K562 (cell line): Measurements from ENCODE around the gene DOCK4. TPM values are rescaled to one million over a fixed set of nuclear protein-coding genes. Genes with fewer than 3 reads are reported as not detected.

ENCODE experiments used
- ATAC-seq: fragments of 200-7000 bp; cut with Tn5 transposase; 3 replicates; pipeline ENCODE4 v1.9.1; 2020; ENCODE audit warnings: moderate library complexity
- BruUV-seq: library from RNA; stranded (reverse); fragments of 400-500 nt; replicated peaks from 2 replicates; lab custom pipeline; 2021; lab: Mats Ljungman, UMichigan
- CTCF ChIA-PET: fragments of 300-600 bp; formaldehyde crosslinking; extraction: SDS; loops from one replicate; lab custom pipeline; 2021; ENCODE audit warnings: low intra/inter-chr PET ratio; lab: Yijun Ruan, JAX
- POLR2A ChIA-PET: fragments of 300-600, 350-650 bp; sonication (Branson Sonifier 250); formaldehyde crosslinking; extraction: SDS; loops from one replicate; lab custom pipeline; 2021; ENCODE audit warnings: antibody characterized with exemption, inconsistent platforms; lab: Yijun Ruan, JAX
- DNase-seq, 4 experiments: peaks; one replicate each; pipeline versions ENCODE4 v3.0.0 to v3.0.0-alpha.2; 2011 to 2018; ENCODE audit warnings: low spot score in 3 of 4, mixed read lengths in 3 of 4; ENCODE audit errors: extremely low read depth in 1 of 4
- FAIRE-seq: peaks from 2 replicates; lab custom pipeline; 2011; peaks lifted over from hg19 to GRCh38; lab: Jason Lieb, UNC
- H2AFZ ChIP-seq: 2 replicates; pipeline ENCODE4 v1.6.0; 2011; ENCODE audit warnings: low read depth, low read length, control low read depth, inconsistent platforms
- H3K27ac ChIP-seq: fragments of 200-600 bp; 3 replicates; pipeline ENCODE4 v1.8.0; 2011; ENCODE audit warnings: low read depth, mild to moderate bottlenecking, control low read depth, inconsistent platforms, low read length, moderate library complexity, mixed read lengths; ENCODE audit errors: extremely low read depth
- H3K27me3 ChIP-seq, 2 experiments: fragments of 300-600 bp in 1 of 2; 2 replicates in 1 of 2; 3 replicates in 1 of 2; pipeline versions ENCODE4 v1.6.0 to v1.8.0; 2011; ENCODE audit warnings: inconsistent platforms in 2 of 2, low read length in 2 of 2, mild to moderate bottlenecking in 1 of 2, mixed read lengths in 1 of 2, moderate library complexity in 1 of 2; ENCODE audit not compliant: control insufficient read depth in 2 of 2, insufficient read depth in 2 of 2
- H3K36me3 ChIP-seq: fragments of 300-600 bp; 3 replicates; pipeline ENCODE4 v1.8.0; 2011; ENCODE audit warnings: mild to moderate bottlenecking, low read length, inconsistent platforms; ENCODE audit not compliant: control insufficient read depth, insufficient read depth
- H3K4me1 ChIP-seq, 2 experiments: fragments of 200-600 bp in 1 of 2; replicated peaks in 1 of 2; 2 replicates in 1 of 2; 3 replicates in 1 of 2; pipeline versions ENCODE4 v1.5.1 to v1.8.0; 2011; ENCODE audit warnings: inconsistent platforms in 2 of 2, low read length in 2 of 2, mild to moderate bottlenecking in 1 of 2, mixed read lengths in 1 of 2, moderate library complexity in 1 of 2; ENCODE audit not compliant: control insufficient read depth in 2 of 2, insufficient read depth in 2 of 2
- H3K4me2 ChIP-seq: 2 replicates; pipeline ENCODE4 v1.6.1; 2011; ENCODE audit warnings: low read length, control low read depth, inconsistent platforms, mixed read lengths; ENCODE audit not compliant: insufficient read depth
- H3K4me3 ChIP-seq: fragments of 200-600 bp; sonication (generic), shearing (Covaris generic); 2 replicates; pipeline ENCODE4 v1.5.1; 2016; ENCODE audit warnings: control low read depth, inconsistent platforms
- H3K79me2 ChIP-seq: fragments of 200-600 bp; 3 replicates; pipeline ENCODE4 v1.8.0; 2011; ENCODE audit warnings: low read length, inconsistent platforms; ENCODE audit not compliant: control insufficient read depth, insufficient read depth
- H3K9ac ChIP-seq, 2 experiments: 2 replicates each; pipeline versions ENCODE4 v1.6.0 to v1.6.1; 2011; ENCODE audit warnings: low read depth in 2 of 2, low read length in 2 of 2, control low read depth in 1 of 2, inconsistent platforms in 1 of 2, mild to moderate bottlenecking in 1 of 2, mixed read lengths in 1 of 2; ENCODE audit not compliant: insufficient read depth in 1 of 2
- H3K9me1 ChIP-seq: one replicate; pipeline ENCODE4 v1.6.0; 2011; ENCODE audit warnings: inconsistent platforms, mild to moderate bottlenecking, low read length, moderate library complexity; ENCODE audit not compliant: control insufficient read depth, insufficient read depth
- H3K9me3 ChIP-seq: replicated peaks from 2 replicates; pipeline ENCODE4 v1.5.1; 2011; ENCODE audit warnings: low read depth, low read length, inconsistent platforms; ENCODE audit not compliant: control insufficient read depth, insufficient read depth
- H4K20me1 ChIP-seq: replicated peaks from 2 replicates; pipeline ENCODE4 v1.6.1; 2011; ENCODE audit warnings: low read length, inconsistent platforms, mixed read lengths; ENCODE audit not compliant: control insufficient read depth, insufficient read depth
- JUND ChIP-seq, 2 experiments: IDR thresholded peaks; 2 replicates in 1 of 2; 3 replicates in 1 of 2; pipeline ENCODE4 v1.6.1; 2011; ENCODE audit warnings: borderline replicate concordance in 2 of 2, low read depth in 2 of 2, low read length in 2 of 2, improper control_type of control experiment in 1 of 2, missing biosample characterization in 1 of 2, missing genetic modification characterization in 1 of 2, missing genetic modification reagents in 1 of 2
- WGBS: fragments of 100-300 bp; shearing (Covaris generic); methylation state at CpG from one replicate; pipeline ENCODE4 v1.1.6; 2016; ENCODE audit warnings: low coverage, mixed read lengths; ENCODE audit not compliant: insufficient coverage; ENCODE audit errors: missing lambda C conversion rate; 5-methylcytosine and 5-hydroxymethylcytosine counted together
- in situ Hi-C: fragments of 300-500 bp; cut with MboI; formaldehyde crosslinking; loops from 4 replicates; pipeline ENCODE4 v1.15.0; 2018; ENCODE audit warnings: inconsistent platforms, mixed read lengths
- intact Hi-C: fragments of 100-400 bp; cut with micrococcal nuclease; formaldehyde crosslinking; loops from 2 replicates; pipeline ENCODE4 v1.14.2; 2022
- polyA plus RNA-seq, 8 experiments: library from polyadenylated mRNA; depleted of rRNA in 4 of 8; stranded (reverse) in 5 of 8; unstranded in 3 of 8; fragments of >200 nt; fragmentation: Nextera tagmentation in 2 of 8; fragmentation: Illumina TruSeq in 1 of 8; extraction: Ambion mirVana in 2 of 8; extraction: Trizol in 1 of 8; gene quantifications; 2 replicates each; pipeline versions ENCODE4 v1.2.1 to v1.2.3, GENCODE V29; 2011 to 2014; ENCODE audit warnings: inconsistent platforms in 1 of 8, missing spikeins in 1 of 8
- total RNA-seq, 7 experiments: library from RNA; depleted of rRNA in 6 of 7; stranded (reverse); fragments of >200 nt in 6 of 7; fragmentation: Illumina TruSeq in 2 of 7; extraction: Trizol in 2 of 7; gene quantifications; 2 replicates each; pipeline versions ENCODE4 v1.2.1 to v1.2.3, GENCODE V29; 2011 to 2021; ENCODE audit warnings: low replicate concordance in 1 of 7
- TF ChIP-seq, protein P1 (sequence below), 2 experiments: fragments of 450-650 bp in 1 of 2; sonication (generic) in 1 of 2; formaldehyde crosslinking in 1 of 2; IDR thresholded peaks in 1 of 2; conservative IDR thresholded peaks in 1 of 2; 2 replicates each; pipeline versions ENCODE4 v1.6.1 to v1.8.1; 2016 to 2023; ENCODE audit warnings: mild to moderate bottlenecking in 2 of 2, moderate library complexity in 2 of 2, inconsistent platforms in 1 of 2, missing genetic modification reagents in 1 of 2
- TF ChIP-seq, protein P2 (sequence below): sonication (generic); formaldehyde crosslinking; IDR thresholded peaks from 2 replicates; pipeline ENCODE4 v1.8.0; 2023; ENCODE audit warnings: mild to moderate bottlenecking, missing genetic modification reagents

The DOCK4 gene
- total and polyA plus RNA-seq, 9 of the 15 experiments (the other 6 are each of a cell fraction or from before 2014, with no cell fraction given), result 0.42 to 5.7 (median 2.3) TPM

DNA sequence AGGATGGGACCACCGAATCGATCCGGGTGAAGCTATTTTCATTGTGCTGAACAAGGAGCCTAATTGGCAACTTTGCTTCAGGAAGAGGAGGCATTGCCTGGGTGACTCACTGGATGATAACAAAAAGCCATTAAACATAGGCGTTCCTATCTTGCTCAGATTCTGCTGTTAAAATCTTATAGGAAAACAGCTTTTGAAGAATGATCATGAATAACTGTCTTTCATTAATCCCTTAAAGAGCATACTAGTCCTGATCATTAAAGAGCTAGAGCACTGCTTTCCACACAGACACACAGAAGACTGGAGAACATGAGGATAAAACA, 469.7 kb downstream of the DOCK4 start:
- FAIRE-seq (no peak), DNase-seq (no peak), ATAC-seq (no peak)
- Histone ChIP-seq H3K4me1 (no peaks in the 10 kb centered on the region), H3K27ac (no peak overlapping the region), H3K79me2 (no peaks in the 10 kb centered on the region), H3K9ac (no peak overlapping the region), H4K20me1 (no peaks in the 10 kb centered on the region), H3K4me3 (no peak overlapping the region), H2AFZ (no peak overlapping the region), H3K9me3 (no peaks in the 10 kb centered on the region), H3K27me3 (peaks cover 5 to 11% of the 10 kb centered on the region in 2 experiments; a peak in 3 of 5 replicates), H3K4me2 (no peak overlapping the region), H3K36me3 (no peaks in the 10 kb centered on the region), H3K9me1 (no peaks in the 10 kb centered on the region)
- ChIA-PET CTCF (interaction anchor here (1.4 to 2.1 kb wide), 4 partner anchors 15 to 407 kb away, joined by 4 to 22 read pairs (median 8); no protein-coding TSS in a partner anchor), POLR2A (interaction anchor here (0.8 kb wide), 1 partner anchor 10 kb away, joined by 4 read pairs; no protein-coding TSS in a partner anchor)
- in situ Hi-C loops, result loop anchor here (10.0 kb wide), 2 partner anchors 402 to 642 kb away; partner anchors contain the start of gene LRRN3
- intact Hi-C loops, result loop anchor here (10.0 kb wide), 2 partner anchors 582 to 1142 kb away; no protein-coding TSS in a partner anchor
- peak; percentile 10; the same call in 1 of the 2 replicates for TF ChIP-seq JUND (IDR thresholded peaks at IDR 0.05; ENCODE audit: borderline replicate concordance, low read depth, low read length)
- TF ChIP-seq JUND (tag; IDR thresholded peaks at IDR 0.05; ENCODE audit: borderline replicate concordance, low read depth, low read length), result no peak; the same call in 2 of the 3 replicates
- TF ChIP-seq, protein P1, sequence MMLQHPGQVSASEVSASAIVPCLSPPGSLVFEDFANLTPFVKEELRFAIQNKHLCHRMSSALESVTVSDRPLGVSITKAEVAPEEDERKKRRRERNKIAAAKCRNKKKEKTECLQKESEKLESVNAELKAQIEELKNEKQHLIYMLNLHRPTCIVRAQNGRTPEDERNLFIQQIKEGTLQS (IDR thresholded peaks at IDR 0.05), result peak; percentile 13; the same call in 1 of the 2 replicates
- TF ChIP-seq, protein P1 (CRISPR knock-in tag; conservative IDR thresholded peaks at IDR 0.05), result no peak
- TF ChIP-seq, protein P2, sequence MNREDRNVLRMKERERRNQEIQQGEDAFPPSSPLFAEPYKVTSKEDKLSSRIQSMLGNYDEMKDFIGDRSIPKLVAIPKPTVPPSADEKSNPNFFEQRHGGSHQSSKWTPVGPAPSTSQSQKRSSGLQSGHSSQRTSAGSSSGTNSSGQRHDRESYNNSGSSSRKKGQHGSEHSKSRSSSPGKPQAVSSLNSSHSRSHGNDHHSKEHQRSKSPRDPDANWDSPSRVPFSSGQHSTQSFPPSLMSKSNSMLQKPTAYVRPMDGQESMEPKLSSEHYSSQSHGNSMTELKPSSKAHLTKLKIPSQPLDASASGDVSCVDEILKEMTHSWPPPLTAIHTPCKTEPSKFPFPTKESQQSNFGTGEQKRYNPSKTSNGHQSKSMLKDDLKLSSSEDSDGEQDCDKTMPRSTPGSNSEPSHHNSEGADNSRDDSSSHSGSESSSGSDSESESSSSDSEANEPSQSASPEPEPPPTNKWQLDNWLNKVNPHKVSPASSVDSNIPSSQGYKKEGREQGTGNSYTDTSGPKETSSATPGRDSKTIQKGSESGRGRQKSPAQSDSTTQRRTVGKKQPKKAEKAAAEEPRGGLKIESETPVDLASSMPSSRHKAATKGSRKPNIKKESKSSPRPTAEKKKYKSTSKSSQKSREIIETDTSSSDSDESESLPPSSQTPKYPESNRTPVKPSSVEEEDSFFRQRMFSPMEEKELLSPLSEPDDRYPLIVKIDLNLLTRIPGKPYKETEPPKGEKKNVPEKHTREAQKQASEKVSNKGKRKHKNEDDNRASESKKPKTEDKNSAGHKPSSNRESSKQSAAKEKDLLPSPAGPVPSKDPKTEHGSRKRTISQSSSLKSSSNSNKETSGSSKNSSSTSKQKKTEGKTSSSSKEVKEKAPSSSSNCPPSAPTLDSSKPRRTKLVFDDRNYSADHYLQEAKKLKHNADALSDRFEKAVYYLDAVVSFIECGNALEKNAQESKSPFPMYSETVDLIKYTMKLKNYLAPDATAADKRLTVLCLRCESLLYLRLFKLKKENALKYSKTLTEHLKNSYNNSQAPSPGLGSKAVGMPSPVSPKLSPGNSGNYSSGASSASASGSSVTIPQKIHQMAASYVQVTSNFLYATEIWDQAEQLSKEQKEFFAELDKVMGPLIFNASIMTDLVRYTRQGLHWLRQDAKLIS (CRISPR knock-in tag), result no peak
- 2% methylated on average over 4 of the region's 4 CpGs for WGBS
- no TSS peak for BruUV-seq
